Activated T-helper 17 cell treated with anti-CD3 and anti-CD28 coated beads, Interleukin-2, amount 50 U/mL, for 72 hours (primary cell): ENCODE data around the gene C8B. TPM values are rescaled to one million over a fixed set of nuclear protein-coding genes. Genes with fewer than 3 reads are reported as not detected.

ENCODE experiments used
- ATAC-seq: fragments of 150-1000 bp; cut with Tn5 transposase; replicated peaks from 2 replicates; pipeline ENCODE4 v1.10.0; 2021; ENCODE audit warnings: mild to moderate bottlenecking, moderate library complexity
- H3K27ac Mint-ChIP-seq: one replicate; pipeline ENCODE4 v1.8.0; 2022; ENCODE audit warnings: mixed read lengths
- H3K27me3 Mint-ChIP-seq: one replicate; pipeline ENCODE4 v1.8.0; 2022; ENCODE audit warnings: mixed read lengths
- H3K36me3 Mint-ChIP-seq: one replicate; pipeline ENCODE4 v1.8.0; 2022; ENCODE audit warnings: low read depth, mild to moderate bottlenecking, mixed read lengths
- H3K4me1 Mint-ChIP-seq: one replicate; pipeline ENCODE4 v1.8.0; 2022; ENCODE audit warnings: mixed read lengths
- H3K4me3 Mint-ChIP-seq: one replicate; pipeline ENCODE4 v1.8.0; 2022; ENCODE audit warnings: mild to moderate bottlenecking, mixed read lengths
- H3K9me3 Mint-ChIP-seq: one replicate; pipeline ENCODE4 v1.8.0; 2022; ENCODE audit warnings: mixed read lengths
- total RNA-seq, 2 donors: library from RNA; stranded (reverse); gene quantifications; one replicate each; pipeline ENCODE4 v1.2.3, GENCODE V29; 2022

Gene C8B
- total RNA-seq, 2 donors from 2014 or later: not detected

GRCh38 chr1:56964349-56965017, 1.3 kb downstream of the C8B start:
- H3K27me3 Mint-ChIP-seq: peaks cover 8% of the 10 kb centered on the region
- no peak overlapping the region for H3K27ac Mint-ChIP-seq
- no peaks in the 10 kb centered on the region for H3K36me3 Mint-ChIP-seq
- no peak overlapping the region for H3K4me3 Mint-ChIP-seq
- peaks cover 3% of the 10 kb centered on the region for H3K9me3 Mint-ChIP-seq
- H3K4me1 Mint-ChIP-seq: no peaks in the 10 kb centered on the region
- ATAC-seq: no peak

- H3K36me3 Mint-ChIP-seq: no peaks in the 10 kb centered on the region
- ATAC-seq: no peak
- no peaks in the 10 kb centered on the region for H3K4me1 Mint-ChIP-seq
- H3K27me3 Mint-ChIP-seq: peaks cover 7% of the 10 kb centered on the region
- H3K4me3 Mint-ChIP-seq: no peak overlapping the region
- peaks cover 2% of the 10 kb centered on the region for H3K9me3 Mint-ChIP-seq
- H3K27ac Mint-ChIP-seq: no peak overlapping the region
These were observed 2.1 kb downstream of the C8B start for GRCh38 chr1:56963667-56964066.

- Mint-ChIP-seq H3K36me3 (no peaks in the 10 kb centered on the region), H3K9me3 (no peaks in the 10 kb centered on the region), H3K27me3 (peaks cover 11% of the 10 kb centered on the region), H3K27ac (no peak overlapping the region), H3K4me3 (no peak overlapping the region), H3K4me1 (no peaks in the 10 kb centered on the region)
- ATAC-seq: no peak
These were observed 4.4 kb downstream of the C8B start for GRCh38 chr1:56961426-56961825.

GRCh38 chr1:56958526-56958925, 7.3 kb downstream of the C8B start:
- Mint-ChIP-seq H3K9me3 (no peaks in the 10 kb centered on the region), H3K4me3 (no peak overlapping the region), H3K27me3 (peaks cover 12% of the 10 kb centered on the region), H3K4me1 (no peaks in the 10 kb centered on the region), H3K36me3 (no peaks in the 10 kb centered on the region), H3K27ac (no peak overlapping the region)
- no peak for ATAC-seq

GRCh38 chr1:56957931-56958330, 7.9 kb downstream of the C8B start:
- Mint-ChIP-seq H3K9me3 (no peaks in the 10 kb centered on the region), H3K4me1 (no peaks in the 10 kb centered on the region), H3K36me3 (no peaks in the 10 kb centered on the region), H3K27ac (no peak overlapping the region), H3K4me3 (no peak overlapping the region), H3K27me3 (peaks cover 12% of the 10 kb centered on the region)
- ATAC-seq: no peak

GRCh38 chr1:56954664-56955063, 11.2 kb downstream of the C8B start:
- H3K36me3 Mint-ChIP-seq: no peaks in the 10 kb centered on the region
- no peak for ATAC-seq
- H3K9me3 Mint-ChIP-seq: peaks cover 5% of the 10 kb centered on the region
- peaks cover 16% of the 10 kb centered on the region for H3K27me3 Mint-ChIP-seq
- H3K4me1 Mint-ChIP-seq: no peaks in the 10 kb centered on the region
- no peak overlapping the region for H3K27ac Mint-ChIP-seq
- no peak overlapping the region for H3K4me3 Mint-ChIP-seq

- H3K36me3 Mint-ChIP-seq: no peaks in the 10 kb centered on the region
- H3K27me3 Mint-ChIP-seq: peaks cover 16% of the 10 kb centered on the region
- peaks cover 5% of the 10 kb centered on the region for H3K9me3 Mint-ChIP-seq
- H3K4me1 Mint-ChIP-seq: no peaks in the 10 kb centered on the region
- no peak overlapping the region for H3K27ac Mint-ChIP-seq
- ATAC-seq: no peak
- no peak overlapping the region for H3K4me3 Mint-ChIP-seq
These were observed 12.4 kb downstream of the C8B start for GRCh38 chr1:56953386-56953785.

- Mint-ChIP-seq H3K4me3 (no peak overlapping the region), H3K4me1 (no peaks in the 10 kb centered on the region), H3K27me3 (peaks cover 10% of the 10 kb centered on the region)
These were observed 13.3 kb downstream of the C8B start for GRCh38 chr1:56952501-56952900.

GRCh38 chr1:56948403-56949023, 17.3 kb downstream of the C8B start:
- Mint-ChIP-seq H3K27ac (no peak overlapping the region), H3K36me3 (no peaks in the 10 kb centered on the region), H3K27me3 (peaks cover 4% of the 10 kb centered on the region), H3K4me3 (no peak overlapping the region), H3K9me3 (peaks cover 5% of the 10 kb centered on the region), H3K4me1 (no peaks in the 10 kb centered on the region)
- no peak for ATAC-seq

More at GRCh38 chr1:56952501-56952900, 13.3 kb downstream of the C8B start:
- ATAC-seq: no peak
- Mint-ChIP-seq H3K9me3 (peaks cover 5% of the 10 kb centered on the region), H3K36me3 (no peaks in the 10 kb centered on the region), H3K27ac (no peak overlapping the region)

- Mint-ChIP-seq H3K4me3 (no peak overlapping the region), H3K36me3 (no peaks in the 10 kb centered on the region), H3K27ac (no peak overlapping the region), H3K4me1 (no peaks in the 10 kb centered on the region), H3K27me3 (peaks cover 15% of the 10 kb centered on the region), H3K9me3 (no peaks in the 10 kb centered on the region)
- no peak for ATAC-seq
These were observed 25.8 kb downstream of the C8B start for GRCh38 chr1:56940039-56940438.

- H3K4me3 Mint-ChIP-seq: no peak overlapping the region
- H3K36me3 Mint-ChIP-seq: no peaks in the 10 kb centered on the region
- H3K27ac Mint-ChIP-seq: no peak overlapping the region
- H3K4me1 Mint-ChIP-seq: no peaks in the 10 kb centered on the region
- H3K27me3 Mint-ChIP-seq: peaks cover 15% of the 10 kb centered on the region
- no peaks in the 10 kb centered on the region for H3K9me3 Mint-ChIP-seq
- ATAC-seq: no peak
These were observed 26.6 kb downstream of the C8B start for GRCh38 chr1:56939209-56939608.

GRCh38 chr1:56938646-56939045, 27.2 kb downstream of the C8B start:
- no peak overlapping the region for H3K4me3 Mint-ChIP-seq
- no peaks in the 10 kb centered on the region for H3K9me3 Mint-ChIP-seq
- no peaks in the 10 kb centered on the region for H3K36me3 Mint-ChIP-seq
- no peak overlapping the region for H3K27ac Mint-ChIP-seq
- no peaks in the 10 kb centered on the region for H3K4me1 Mint-ChIP-seq
- H3K27me3 Mint-ChIP-seq: peaks cover 15% of the 10 kb centered on the region
- no peak for ATAC-seq

- Mint-ChIP-seq H3K36me3 (no peaks in the 10 kb centered on the region), H3K4me1 (no peaks in the 10 kb centered on the region), H3K27ac (no peak overlapping the region), H3K4me3 (no peak overlapping the region), H3K27me3 (peaks cover 7% of the 10 kb centered on the region), H3K9me3 (no peaks in the 10 kb centered on the region)
- ATAC-seq: no peak
These were observed 31.3 kb downstream of the C8B start for GRCh38 chr1:56934430-56935060.

- no peak overlapping the region for H3K4me3 Mint-ChIP-seq
- no peak for ATAC-seq
- H3K27me3 Mint-ChIP-seq: peaks cover 4% of the 10 kb centered on the region
- no peaks in the 10 kb centered on the region for H3K36me3 Mint-ChIP-seq
- no peaks in the 10 kb centered on the region for H3K9me3 Mint-ChIP-seq
- no peak overlapping the region for H3K27ac Mint-ChIP-seq
- H3K4me1 Mint-ChIP-seq: no peaks in the 10 kb centered on the region
These were observed 32.2 kb downstream of the C8B start for GRCh38 chr1:56933606-56934005.

GRCh38 chr1:56933161-56933560, 32.7 kb downstream of the C8B start:
- Mint-ChIP-seq H3K4me1 (no peaks in the 10 kb centered on the region), H3K27me3 (peaks cover 6% of the 10 kb centered on the region), H3K27ac (no peak overlapping the region), H3K4me3 (no peak overlapping the region), H3K36me3 (no peaks in the 10 kb centered on the region), H3K9me3 (no peaks in the 10 kb centered on the region)
- no peak for ATAC-seq
